Effector CD8-positive, alpha-beta T cell (primary cell): ENCODE data around the gene ABO.
"Not testable (repeated sequence)": the region's sequence is repeated elsewhere in the genome, so short reads cannot be mapped to it uniquely, and the experiment has no call there.

ENCODE experiments used
- DNase-seq: peaks from one replicate; lab custom pipeline; 2025; lab: John Stamatoyannopoulos, UW
- total RNA-seq, 4 experiments: gene quantifications; one replicate each; lab custom pipeline; 2026; lab: John Stamatoyannopoulos, UW

ABO gene
- 0 to 0.09 (median 0) reads per million in 4 experiments for total RNA-seq

GRCh38 chr9:133275105-133276000 lies at the start of gene ABO:
TSS of gene ABO (minus strand) at chr9:133275201.
- no peak for DNase-seq

GRCh38 chr9:133323991-133324703 lies 49.1 kb upstream of the ABO start:
- DNase-seq, result no peak

GRCh38 chr9:133323211-133323610 lies 48.2 kb upstream of the ABO start:
- no peak for DNase-seq

- no peak for DNase-seq
Measured at GRCh38 chr9:133322701-133323100, 47.7 kb upstream of the ABO start.

GRCh38 chr9:133321411-133321935 lies 46.5 kb upstream of the ABO start:
- no peak for DNase-seq

GRCh38 chr9:133320421-133320881 lies 45.5 kb upstream of the ABO start:
- no peak for DNase-seq

- DNase-seq, result not testable (repeated sequence)
Measured at GRCh38 chr9:133317551-133317950, 42.5 kb upstream of the ABO start.

DNA sequence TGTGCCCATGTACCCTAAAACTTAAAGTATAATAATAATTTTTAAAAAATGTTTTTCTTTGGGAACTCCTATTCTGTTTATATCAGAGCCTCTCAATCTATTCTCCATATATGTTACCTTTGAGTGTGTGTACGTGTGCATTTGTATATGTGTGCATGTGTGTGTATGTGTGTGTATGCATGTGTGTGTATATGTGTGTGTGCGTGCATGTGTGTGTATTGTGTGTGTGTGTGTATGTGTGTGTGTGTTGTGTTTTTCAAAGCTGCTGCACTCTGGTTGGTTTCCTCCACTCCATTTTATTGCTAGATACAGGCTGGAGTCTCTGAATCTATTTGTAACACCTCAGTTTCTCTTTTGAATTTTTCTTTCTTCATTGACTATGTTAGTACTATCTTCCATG lies 41.0 kb upstream of the ABO start:
- DNase-seq, result no peak

DNA sequence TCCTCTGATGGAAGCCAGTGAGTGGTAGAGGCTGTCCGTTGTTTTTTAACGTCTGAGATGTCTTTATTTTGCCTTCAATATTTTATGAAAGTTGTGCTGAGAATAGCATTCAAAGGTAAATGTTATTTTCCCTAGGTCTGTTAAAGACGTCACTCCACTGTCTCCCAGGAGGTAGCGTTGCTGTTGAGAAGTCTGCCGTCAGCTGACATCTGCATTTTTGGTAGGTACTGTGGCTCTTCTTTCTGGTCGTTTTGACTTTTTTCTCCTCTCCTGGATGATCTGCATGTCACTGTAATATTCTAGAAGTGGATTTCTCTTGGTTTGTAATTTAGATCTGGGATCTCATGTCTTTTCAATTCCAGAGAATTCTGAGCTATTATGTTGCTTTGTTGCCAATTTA lies 34.6 kb upstream of the ABO start:
- DNase-seq, result no peak

DNA sequence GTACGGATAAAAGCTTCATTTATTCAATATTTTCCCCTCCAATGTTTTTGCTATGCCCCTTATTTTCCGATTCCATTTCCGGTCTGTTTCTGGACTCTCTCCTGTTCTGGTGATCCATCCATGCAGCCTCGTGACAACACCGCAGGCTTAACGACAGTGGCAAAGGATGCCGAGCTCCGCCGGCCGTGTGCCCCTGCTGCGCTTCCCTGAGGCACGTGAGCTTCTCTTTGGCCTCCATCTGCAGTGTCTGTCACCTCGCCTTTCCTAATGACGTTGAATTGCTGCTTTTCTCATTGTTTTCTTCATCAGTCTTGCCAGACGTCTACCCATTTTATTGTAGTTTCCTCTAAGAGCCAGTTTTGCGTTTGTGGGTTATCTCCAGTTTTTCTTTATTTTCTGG lies 32.3 kb upstream of the ABO start:
- no peak for DNase-seq

GRCh38 chr9:133306242-133307204 lies 31.5 kb upstream of the ABO start:
- no peak for DNase-seq

GRCh38 chr9:133305731-133306130 lies 30.7 kb upstream of the ABO start:
- no peak for DNase-seq

DNA sequence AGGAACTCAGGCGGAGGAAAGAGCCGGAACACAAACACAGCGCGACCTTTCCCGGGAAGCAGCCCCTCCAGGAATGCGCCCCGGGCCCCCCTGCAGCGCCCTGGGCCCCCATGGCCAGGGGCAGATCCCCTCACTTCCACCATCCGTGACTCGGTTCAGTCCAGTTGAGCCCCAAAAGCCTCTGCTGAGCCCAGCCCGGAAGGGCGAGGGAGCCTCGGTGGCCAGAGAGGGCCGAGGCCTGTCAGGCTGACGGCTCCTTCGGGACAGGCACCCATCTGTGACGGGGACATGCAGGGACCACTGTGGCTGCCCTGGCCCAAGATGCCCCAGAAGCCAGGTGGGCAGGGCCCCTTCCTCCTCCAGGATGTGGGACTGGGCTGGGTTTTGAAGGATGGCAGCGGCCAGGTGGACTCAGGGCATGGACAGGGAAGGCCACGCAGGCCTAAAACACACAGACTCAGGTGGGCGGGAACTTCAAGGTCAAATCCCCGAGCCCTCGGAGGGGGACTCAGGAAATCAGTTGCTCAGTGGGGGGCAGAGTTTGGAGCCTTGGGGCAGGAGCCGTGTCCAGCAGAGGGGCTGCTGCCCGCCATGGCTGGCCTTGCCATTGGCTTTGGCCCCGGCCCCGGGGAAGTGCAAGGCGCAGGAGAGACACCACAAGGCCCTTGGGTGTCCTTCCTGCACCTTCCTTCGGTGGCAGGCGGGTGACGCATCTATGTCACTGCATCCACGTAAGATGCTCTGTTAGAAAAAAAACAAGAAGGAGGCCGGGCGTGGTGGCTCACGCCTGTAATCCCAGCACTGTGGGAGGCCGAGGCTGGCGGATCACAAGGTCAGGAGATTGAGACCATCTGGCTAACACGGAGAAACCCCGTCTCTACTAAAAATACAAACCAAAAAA lies 29.7 kb upstream of the ABO start:
- no peak for DNase-seq

GRCh38 chr9:133304158-133304470 lies 29.1 kb upstream of the ABO start:
- DNase-seq, result no peak

- no peak for DNase-seq
Measured at GRCh38 chr9:133303266-133304157, 28.5 kb upstream of the ABO start.

- no peak for DNase-seq
Measured at GRCh38 chr9:133301253-133302230, 26.5 kb upstream of the ABO start.

DNA sequence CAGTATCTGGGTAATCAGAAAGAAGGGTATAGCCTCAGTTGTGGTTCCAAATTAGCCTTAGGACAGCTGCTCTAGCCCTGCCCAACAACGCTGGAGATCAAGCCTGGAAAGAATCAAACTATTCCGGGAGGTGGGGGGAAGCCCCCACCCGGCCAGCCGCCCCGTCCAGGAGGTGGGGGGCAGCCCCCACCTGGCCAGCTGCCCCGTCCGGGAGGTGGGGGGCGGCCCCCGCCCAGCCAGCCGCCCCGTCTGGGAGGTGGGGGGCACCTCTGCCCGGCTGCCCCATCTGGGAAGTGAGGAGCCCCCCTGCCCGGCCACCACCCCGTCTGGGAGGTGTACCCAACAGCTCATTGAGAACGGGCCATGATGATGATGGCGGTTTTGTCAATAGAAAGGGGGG lies 25.0 kb upstream of the ABO start:
- not testable (repeated sequence) for DNase-seq

DNA sequence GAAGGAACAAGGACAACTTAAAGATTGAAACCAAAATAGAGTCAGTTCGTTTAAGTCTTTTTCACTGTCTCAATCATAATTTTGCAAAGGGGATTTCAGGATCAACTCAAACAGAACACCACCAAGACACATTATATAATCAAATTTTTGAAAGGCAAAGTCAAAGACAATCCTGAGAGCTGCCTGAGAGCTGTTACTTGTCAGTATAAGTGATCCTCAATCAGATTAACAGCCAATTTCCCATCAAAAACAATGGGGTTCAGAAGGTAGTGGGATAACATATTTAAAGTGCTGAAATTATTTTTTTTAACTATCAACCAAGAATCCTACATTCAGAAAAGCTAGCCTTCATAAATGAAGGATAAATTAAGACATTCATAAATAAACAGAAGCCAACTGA lies 19.3 kb upstream of the ABO start:
- no peak for DNase-seq
